HG02642 (cell line): Measurements from ENCODE around the gene FGF12.

Experiments used
- ATAC-seq: cut with Tn5 transposase; IDR thresholded peaks from one replicate; pipeline ENCODE4 v1.9.1; 2021; ENCODE audit warnings: mild to moderate bottlenecking; ENCODE audit not compliant: unreplicated experiment, poor library complexity

The FGF12 gene

DNA sequence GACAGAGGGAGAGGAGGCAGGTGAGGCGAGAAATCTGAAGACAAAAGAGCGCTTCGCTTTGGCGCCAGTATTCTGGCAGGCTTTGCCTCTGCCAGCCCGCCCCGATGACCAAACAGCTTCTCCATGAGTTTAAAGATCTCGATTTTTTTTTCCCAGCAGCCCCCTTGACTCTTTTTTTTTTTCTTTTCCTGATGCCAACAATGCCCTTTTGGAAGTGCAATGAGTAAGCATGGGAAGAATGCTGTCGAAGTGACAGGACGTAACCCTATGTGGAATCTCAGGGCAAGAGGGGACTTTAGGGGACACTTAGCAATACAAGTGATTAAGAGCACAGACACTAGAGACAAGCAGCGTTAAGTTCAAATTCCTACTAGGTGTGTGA, 211.7 kb downstream of the FGF12 start:
- ATAC-seq, result no peak

DNA sequence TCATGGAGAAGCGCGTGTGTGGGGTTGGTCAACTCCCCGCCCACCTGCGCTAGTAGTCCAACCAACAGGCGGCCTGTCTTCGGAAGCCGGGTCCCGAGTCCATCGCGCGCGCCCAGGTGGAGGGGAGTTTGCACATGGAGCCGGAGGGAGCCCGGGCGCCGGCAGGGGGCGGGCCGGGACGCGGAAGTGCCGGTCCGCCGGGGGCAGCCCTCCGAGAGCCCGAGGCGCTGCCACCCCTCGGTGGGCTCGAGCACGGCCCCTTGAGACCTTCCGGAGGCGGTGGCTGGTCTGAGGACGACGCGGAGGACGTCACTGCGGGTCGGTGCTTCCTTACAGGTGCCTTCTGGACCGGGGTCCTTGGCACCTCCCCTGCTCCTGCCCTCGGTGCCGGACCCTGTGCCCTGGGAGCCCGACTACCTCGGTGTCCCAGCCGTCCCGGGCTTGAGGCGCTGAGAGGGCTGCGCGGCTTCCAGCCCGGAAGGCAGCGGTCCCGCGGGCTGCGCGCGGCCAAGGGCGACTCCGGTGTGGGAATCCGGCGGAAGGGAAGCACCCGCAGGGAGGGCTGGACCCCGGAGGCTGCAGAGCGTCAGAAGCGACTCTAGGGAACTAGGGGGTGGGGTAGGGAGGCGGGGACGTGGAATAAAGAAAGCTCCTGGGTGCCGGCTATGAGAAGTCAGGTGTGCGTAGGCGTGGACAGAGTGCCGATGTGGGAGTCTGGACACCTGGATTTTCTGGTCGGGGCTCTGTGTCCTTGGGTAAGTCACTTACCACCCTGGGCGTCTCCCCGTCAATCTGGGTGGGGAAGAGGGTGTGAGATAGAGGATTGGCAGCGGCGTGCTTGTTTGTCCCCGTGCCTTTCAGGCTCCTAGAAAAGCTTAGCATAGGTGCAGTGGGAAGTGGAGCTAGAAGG, 212.3 kb downstream of the FGF12 start:
- no peak for ATAC-seq

DNA sequence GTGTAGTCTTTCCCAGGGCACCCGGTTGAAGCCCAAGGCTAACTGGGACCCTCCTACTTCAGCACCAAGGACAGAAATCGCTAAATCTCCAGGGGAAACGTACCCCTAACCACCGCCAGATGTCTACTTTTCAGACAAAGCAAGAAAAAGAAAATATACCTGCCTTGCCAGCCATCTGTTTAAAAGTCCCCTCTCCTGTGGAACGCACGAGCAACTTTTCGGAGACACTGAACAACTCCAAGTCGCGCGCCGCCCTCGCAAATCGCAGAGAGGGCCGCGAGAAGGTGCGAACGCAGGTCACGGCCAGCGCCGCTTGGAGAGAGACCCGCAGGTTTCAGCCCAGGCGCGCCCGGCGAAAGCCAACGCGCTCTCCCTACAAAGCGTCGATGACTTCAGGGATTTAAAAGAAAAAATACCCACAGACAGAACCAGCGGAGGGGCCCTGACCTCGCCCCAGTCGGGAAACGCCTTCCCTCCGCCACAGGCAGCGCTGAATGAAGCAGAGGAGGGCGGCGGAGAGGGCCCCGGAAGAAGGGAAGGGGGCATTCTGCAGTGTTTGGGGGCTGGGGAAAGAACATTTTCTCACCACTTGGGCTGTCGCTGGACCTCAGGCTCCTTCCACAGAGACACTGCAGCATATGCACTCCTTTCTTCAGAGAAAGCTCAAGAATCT, 213.1 kb downstream of the FGF12 start:
- ATAC-seq, result no peak

DNA sequence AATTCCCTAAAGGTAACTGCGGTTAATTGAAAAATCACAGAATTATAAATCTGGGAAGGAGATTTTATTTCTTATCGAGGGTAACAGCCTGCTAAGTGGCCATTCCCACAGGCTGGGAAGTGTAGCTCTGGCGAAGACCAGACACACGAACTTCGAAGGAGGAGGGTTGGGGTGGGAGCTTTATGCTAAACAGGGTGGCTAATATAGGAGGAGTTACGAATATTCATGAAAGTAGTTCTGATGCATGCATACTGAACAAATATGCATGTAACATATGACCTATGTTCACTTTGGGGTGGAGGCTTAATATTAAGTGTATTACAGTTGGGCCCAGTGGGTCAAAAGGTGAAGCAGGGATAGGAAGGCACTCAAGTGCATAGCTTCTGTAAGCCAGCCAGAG, 221.6 kb downstream of the FGF12 start:
- ATAC-seq, result no peak

DNA sequence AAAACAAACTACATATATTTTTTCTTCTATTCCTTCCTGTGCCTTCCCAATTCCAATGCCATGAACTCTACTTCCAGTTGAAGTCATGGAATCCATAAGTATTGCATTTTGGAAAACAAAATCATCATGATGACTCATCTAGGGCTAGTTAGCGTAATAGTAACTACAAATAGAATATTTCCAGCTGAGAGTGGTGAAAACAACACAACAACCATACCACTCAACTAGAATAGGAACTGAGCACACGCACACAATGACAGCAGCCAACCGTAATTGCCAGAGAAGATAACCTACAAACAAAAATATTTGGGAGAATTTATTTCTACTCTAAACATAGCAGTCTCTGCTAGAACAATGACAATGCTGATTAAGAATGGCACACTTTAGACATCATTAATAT, 225.9 kb downstream of the FGF12 start:
- no peak for ATAC-seq

DNA sequence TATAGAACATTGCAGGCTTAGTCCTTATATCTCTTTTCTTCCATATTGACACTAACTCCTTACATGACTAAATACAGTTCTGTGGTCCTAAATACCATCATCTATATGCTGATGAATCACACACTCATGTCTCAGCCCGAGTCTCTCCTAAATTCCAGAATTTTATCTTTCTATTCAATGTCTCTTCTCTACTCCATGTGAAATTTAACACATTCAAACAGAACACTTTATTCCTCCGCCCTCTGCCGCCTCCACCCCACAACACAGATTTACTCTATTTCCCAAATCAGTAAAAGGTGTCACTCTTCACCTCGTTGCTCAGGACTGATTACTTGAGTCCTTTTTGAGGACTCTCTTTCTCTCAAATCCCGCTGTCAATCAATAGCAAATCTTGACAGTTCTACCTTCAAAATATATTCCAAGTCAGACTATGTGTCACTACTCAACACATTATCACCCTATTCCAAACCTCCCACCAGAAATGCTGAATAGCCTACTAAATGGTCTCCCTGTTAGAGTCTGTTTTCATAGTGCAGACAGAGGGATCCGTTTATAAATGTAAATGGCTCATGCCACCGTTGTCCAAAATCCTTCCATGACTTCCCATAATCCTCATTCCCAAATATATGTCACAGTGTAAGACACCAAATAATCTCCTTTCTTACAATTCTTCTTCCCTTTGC, 230.3 kb downstream of the FGF12 start:
- no peak for ATAC-seq

DNA sequence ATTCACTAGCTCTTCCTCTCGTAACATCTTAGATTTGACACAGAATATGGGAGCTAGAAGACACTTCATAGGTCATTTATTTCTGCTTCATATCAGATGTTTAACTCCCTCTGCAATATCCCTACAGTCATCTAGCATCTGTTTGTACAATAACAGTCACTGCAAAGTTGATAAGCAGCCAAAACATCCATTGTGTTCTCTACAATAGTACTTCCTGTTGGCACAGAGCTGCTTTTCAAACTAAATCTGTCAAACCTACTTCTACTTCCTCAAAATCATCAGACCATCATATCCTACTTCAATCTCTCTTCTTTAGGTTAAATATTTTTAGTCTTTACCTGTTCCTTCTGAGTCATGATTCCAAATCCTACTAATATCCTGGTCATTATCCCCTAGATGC, 233.2 kb downstream of the FGF12 start:
- no peak for ATAC-seq

DNA sequence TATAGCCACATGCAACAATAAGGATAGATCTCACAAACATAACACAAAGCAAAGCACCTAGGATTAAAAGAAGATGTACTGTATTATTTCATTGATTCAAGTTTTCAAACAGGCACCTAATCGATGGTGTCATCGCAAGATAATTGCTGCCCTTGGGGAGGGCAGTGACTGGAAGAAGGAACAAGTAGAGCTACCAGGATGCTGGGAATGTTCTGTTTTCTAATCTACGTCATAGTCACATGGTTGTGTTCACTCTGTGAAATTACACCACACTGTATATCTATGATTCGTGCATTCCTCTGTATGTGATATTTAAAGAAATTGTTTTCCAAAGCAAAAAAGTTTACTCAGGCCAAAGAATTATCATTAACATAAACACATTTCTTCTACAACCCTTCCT, 236.6 kb downstream of the FGF12 start:
- ATAC-seq, result no peak

DNA sequence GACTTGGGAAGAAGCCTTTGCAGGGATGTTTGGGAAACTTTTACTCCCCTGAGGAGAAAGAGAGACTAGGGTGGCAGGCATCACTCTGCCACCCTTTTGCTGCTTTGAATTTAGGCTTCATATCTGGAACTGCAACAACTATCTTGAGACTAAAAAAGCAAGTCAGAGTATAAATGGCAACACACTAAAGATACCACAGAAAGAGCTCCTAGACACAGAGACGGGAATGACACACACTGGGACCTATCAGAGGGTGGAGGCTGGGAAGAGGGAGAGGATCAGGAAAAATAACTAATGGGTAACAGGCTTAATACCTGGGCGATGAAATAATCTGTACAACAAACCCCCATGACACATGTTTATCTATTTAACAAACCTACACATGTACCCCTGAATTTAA, 237.8 kb downstream of the FGF12 start:
- no peak for ATAC-seq

DNA sequence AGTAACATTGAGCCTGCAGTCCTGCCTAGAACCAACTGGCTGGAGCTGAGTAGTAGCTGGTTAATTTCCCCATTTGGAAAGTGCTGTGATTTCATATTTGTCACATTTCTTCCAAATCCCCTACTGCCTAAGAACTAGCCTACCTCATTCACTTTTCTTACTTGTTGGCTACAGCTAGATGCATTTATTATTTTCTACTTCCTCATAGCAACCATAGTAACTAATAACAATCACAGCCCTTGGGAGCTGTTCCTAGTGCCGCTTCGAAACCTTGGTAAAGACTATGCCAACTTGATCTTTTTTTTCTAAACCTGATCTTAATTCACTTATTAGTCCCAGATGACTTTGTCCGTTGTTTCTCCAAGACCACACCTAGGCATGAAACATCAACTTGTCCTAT, 240.3 kb downstream of the FGF12 start:
- no peak for ATAC-seq

DNA sequence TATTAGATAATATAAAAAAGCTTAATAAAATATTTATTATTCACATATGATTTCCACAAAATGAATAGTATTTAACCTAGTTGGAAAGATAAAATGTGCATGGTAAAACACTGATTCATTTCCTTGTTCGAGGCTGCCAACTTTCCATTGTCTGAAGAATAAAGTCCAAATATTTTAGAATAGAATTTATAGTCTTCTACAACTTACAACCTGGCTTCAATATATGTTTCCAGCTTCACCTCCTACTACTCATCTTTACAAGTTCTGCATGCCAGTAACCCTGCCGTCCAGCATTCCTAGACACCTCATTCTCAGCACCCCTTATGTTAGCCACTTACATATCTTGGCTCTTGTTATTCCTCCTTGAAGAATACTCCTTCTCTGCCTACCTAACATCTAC, 244.5 kb downstream of the FGF12 start:
- ATAC-seq, result no peak

DNA sequence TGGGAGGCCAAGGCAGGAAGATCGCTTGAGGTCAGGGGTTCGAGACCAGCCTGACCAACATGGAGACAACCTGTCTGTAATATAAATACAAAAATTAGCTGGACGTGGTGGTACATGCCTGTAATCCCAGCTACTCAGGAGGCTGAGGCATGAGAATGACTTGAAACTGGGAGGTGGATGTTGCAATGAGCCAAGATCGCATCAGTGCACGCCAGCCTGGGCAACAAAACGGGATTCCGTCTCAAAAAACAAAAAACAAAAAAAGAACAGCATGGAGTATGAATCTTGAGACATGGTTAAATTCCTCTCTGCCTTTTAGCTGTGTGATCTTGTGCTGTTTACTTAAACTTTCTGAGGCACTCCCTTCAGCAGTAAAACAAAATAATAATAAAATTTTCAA, 244.9 kb downstream of the FGF12 start:
- ATAC-seq, result no peak

DNA sequence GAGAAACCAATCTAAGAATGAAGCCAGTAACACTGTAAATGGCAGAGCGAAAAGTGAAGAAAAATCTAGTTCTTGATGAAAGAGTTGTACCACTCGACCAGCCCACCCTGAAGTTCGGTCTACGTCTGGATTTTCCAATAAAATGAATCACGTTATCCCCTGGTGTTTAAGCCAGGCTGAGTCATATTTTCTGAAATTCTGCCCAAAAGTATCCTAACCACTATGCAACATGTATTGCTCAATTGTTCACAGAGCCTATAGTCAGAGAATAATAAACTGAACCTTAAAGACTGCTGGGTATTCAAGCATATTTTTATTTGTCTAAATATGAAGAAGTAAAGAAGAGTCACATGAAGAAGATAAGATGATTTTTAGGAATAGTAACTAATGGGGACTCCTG, 245.7 kb downstream of the FGF12 start:
- no peak for ATAC-seq

DNA sequence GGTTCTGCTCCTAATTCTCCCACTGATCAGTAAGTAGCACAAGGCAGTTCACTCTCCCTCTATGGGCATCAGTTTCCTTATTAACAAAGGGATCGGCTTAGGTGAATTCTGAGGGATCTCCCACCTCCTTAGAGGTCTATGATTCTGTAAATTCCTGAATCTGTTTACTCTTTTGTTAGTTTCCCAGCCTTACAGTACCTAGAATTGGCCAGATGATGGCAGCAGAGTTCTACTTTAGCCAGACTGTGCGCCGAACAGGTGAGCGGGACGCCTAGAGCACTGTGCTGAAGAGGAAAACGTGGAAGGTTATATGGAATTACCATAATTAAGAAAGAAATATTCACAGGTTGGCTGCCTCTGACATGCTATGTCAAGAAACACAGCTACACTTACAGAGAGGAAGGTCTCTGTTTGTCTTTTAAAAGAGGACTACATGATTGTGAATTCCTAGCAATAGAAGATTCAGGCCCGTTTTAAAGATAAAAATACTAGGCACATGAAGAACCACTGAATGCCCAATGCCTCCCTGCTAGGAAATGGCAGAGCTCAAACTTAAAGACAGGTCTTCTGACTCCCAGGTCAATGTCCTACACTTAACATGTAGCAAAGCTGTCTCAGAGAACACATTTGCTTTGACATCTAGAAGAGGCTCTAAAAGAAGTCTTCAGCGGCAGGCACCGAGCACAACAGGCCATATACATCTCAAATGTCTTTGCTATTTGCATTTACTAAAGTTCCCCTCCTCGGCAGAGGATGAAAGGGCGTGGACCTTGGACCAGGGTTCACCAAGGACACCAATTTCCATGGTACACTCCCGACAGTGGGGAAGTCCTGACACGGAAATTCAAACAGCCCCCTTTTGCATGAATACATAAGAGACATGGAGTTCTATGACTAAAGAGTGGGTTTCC, 259.9 kb downstream of the FGF12 start:
- peak; percentile 96 for ATAC-seq

DNA sequence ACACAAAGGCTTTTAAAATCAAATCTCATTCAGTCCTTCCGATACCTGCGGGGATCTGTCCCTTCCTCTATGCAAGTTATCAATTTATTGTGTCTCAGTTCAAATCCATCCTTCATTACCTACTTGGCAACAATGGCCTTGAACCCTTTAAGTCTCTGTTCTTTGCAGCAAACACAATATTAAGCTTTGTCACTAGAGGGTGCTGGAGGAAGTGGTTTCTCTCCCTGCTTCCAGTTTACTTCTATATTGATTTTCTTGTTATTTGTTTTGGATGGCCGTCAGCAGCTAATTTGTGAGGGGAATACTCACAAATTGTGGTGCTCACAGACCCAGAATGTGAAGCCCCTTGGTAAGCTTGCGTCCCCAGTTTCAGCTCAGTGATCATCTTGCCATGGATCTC, 278.3 kb downstream of the FGF12 start:
- ATAC-seq, result no peak

DNA sequence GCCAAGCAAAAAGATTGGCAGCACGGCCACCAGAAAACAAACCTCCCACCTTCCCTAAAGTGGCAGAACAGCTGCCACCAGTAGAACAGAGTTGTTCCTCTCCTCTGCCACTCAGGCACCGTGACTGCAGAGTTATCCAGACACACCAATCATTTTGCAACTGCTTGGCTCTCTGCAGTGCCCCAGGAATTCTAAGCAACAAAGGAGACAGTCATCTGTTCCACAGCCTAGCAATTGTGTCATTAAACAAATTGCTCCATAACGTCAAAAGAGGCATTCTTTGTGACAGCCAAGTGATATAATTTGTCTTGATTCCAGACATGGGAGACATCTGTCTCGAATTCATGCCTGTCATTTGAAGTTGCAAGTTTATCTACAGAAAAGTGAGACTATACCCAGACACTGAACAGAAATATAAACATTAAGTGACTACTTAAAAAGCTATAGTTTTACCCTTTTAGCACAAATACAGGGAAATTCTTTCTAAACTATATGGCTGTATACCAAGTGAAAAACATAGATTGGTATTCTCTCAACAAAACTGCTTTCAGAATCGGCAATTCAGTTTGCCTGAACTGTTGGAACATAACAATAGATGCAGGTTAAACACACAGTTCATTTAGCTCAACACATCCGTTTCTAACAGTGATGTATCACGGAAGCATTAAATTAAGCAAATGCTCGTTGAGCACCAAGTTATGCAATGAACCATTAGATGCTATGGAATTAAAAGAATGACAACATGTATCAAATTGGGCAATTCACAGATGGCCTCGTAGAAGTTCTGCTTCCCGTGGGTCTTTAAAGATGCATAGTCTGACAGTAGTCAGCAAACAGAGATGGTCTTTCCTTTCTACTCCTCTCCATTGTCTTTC, 281.3 kb downstream of the FGF12 start:
- ATAC-seq, result no peak

DNA sequence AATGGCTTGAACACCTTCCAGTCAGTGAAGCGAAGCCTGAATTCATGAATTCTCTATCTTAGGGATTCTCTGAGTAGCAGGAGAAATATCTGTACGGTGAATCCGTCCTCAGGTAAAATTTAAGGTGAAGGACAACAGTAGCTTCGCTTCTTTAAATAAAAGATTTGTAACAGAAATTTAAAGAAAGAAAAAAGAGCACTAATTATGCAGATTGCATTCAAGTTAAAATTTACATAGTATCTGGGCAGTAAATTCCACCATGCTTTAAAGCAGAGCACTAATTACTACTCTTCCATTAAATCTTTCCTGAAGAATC, 282.6 kb downstream of the FGF12 start:
- no peak for ATAC-seq

DNA sequence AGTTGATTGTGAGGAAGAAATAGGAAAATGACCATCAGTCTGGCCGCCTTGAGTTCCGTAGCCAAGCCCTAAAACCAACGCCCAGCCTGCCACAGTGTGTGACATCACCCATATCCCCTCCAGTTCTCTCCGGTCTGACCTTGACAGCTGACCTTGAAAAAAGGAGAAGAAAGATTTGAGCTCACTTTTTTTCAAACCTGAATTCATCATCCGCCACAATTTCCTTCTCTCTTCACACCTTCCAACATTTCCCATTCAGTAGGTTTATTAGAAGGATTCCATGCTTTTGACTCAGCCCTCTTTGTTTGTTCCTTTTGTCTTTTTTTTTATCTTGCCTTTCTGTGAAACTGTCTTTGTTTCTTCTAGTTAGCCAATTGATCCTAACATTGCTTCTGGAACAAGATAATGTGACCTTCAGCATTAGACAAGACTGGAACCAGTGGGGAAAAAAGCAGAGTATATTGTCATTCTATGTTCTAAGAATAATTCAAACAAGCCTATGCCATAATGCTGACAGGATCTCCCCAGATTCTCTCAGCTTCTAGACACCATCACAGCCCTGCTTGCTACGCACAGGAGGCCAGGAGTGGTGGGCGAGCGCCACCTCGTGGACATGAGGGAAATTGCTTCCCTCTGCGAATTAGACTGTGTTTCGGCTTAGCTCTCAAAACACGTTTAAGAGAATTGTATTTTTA, 283.1 kb downstream of the FGF12 start:
- ATAC-seq, result peak; percentile 96

DNA sequence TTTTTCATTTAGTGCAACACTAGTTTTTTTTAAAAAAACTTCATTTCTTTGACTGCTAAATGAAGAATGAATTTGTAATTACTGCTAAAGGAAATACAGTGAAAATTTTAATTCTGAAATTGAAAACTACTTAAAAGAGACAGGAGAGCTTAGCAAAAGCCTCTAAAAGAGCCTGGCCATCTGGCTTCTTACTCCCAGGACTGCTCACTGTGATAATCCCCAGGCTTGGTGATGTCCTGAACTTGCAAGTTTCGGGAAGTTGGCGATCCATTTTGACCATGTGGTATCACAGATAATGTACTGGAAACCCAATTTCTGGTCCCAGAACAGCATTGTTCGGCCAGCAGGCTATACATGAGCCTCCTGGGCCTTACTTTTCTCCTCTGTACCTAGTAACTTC, 292.1 kb downstream of the FGF12 start:
- ATAC-seq, result no peak
